SKM-1 treated with dmso at 0.1 percent for 144 hours (cell line): ENCODE data around the gene PKN2.
A peak's percentile ranks its signal among the peaks of the same experiment; 100 is the strongest.

Source experiments
- DNase-seq: peaks from one replicate; lab custom pipeline; 2025; ENCODE audit not compliant: unreplicated experiment; lab: John Stamatoyannopoulos, UW

The PKN2 gene

GRCh38 chr1:88683541-88684481 is at the start of gene PKN2:
Gene PKN2 (plus strand): TSS chr1:88684273. CDS start chr1:88684581, 308 bp downstream.
- peak; percentile 95 for DNase-seq

DNA sequence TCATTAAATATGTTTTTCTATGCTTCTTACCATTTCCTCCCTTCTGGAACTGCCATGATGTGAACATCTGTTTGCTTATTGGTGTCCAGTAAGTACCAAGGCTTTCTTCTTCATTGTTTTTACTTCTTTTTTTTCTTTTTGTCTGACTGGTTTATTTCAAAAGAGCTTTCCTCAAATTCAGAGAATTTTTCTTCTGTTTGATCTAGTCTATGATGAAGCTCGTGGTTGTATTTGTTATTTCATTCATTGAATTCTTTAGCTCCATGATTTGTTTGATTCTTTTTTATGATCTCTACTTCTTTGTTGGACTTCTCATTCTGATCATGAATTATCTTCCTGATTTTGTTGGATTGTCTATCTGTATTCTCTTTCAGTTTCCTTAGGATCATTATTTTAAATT is 49.5 kb upstream of the PKN2 start:
- DNase-seq = no peak

DNA sequence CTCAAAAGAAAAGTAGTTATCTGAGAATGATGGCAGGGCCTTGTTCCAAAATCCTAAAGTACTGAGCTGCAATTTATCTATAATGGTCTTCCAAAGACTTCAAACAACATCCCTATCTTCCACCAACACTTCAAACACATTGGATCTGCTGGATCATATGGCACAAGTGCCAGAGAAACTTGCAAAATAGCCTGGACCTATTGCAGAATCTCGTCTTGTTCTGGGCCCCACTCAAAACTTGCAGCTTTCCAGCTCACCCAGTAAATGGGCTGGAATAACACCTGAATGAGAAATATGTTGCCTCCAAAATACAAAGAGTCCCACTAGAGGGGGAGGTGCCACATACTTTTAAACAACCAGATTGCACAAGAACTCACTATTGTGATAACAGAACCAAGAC is 44.0 kb upstream of the PKN2 start:
- no peak for DNase-seq

- DNase-seq = no peak
Measured at GRCh38 chr1:88645886-88646285, 38.2 kb upstream of the PKN2 start.

GRCh38 chr1:88646476-88647248 is 37.4 kb upstream of the PKN2 start:
- no peak for DNase-seq

GRCh38 chr1:88647249-88647645 is 36.8 kb upstream of the PKN2 start:
- peak; percentile 65 for DNase-seq

DNA sequence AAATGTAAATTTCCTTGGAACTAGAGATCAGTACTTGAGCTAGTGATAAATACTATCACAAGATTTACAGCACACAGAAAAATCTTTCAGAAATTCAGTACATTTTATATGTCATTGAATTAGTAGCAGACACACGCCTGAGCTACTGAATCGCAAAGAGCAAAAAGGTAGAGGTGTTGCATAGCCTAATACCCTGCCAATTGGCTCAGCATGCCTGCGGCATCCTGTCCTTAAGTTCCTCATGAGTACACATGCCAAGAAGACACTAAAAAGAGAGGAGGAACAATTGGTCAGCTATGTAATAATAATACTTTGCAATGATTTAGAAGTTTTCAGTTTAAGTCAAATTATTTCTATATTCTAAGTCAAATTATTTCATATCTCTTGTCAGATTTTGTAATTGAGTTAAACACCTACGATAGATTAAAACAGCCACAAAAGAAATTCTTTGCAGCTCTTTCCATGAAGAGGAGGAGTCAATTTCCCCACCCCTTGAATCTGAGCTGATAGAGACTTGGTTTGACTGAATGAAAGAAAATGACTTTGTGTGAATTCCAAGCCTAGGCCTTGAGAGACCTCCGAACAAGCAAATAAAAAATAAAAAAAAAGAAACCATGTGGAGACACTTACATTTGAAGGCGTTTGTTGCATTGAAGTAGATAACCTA is 36.2 kb upstream of the PKN2 start:
- DNase-seq = no peak

GRCh38 chr1:88648706-88649105 is 35.4 kb upstream of the PKN2 start:
- no peak for DNase-seq

GRCh38 chr1:88649932-88650331 is 34.1 kb upstream of the PKN2 start:
- no peak for DNase-seq

- DNase-seq = no peak
Measured at GRCh38 chr1:88650676-88651418, 33.2 kb upstream of the PKN2 start.

DNA sequence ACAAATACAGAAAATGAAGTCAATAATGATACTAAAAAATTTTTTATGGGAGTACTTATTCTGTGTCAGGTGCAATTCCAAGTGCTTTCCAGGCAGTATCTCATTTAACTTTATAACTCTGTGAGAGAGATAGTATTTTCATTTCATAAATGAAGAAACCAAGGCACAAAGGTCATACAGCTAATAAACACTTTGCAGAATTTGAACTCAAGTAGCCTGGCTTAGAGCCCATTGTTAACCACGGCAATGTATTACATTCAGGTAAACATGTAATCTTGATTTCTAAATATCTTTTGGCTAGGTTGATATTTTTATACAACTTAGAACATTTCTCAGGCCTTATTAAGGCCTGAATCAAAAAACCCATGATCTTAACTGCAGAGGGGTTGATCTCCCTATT is 28.9 kb upstream of the PKN2 start:
- no peak for DNase-seq

GRCh38 chr1:88655685-88656299 is 28.3 kb upstream of the PKN2 start:
- DNase-seq = no peak

- no peak for DNase-seq
Measured at GRCh38 chr1:88658419-88658818, 25.7 kb upstream of the PKN2 start.

DNA sequence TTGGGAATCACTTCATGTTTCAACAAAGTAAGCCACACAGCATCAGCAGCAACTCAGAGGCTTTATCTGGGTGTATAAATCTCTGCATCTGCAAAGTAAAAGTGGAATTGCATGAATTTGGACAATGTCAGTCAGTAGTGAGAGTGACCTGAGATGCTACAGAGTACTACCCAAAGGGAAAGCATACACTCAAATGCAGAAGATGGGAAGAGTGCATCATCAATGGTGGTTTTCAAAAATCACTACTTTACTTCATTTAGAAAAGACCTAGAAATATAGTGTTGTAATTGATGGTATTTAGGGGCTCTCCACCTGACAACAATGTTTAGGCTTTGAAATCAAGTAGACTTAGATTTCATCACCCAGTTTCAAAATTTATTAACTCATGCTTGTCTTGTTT is 24.5 kb upstream of the PKN2 start:
- no peak for DNase-seq

- DNase-seq = no peak
Measured at GRCh38 chr1:88661188-88661587, 22.9 kb upstream of the PKN2 start.

DNA sequence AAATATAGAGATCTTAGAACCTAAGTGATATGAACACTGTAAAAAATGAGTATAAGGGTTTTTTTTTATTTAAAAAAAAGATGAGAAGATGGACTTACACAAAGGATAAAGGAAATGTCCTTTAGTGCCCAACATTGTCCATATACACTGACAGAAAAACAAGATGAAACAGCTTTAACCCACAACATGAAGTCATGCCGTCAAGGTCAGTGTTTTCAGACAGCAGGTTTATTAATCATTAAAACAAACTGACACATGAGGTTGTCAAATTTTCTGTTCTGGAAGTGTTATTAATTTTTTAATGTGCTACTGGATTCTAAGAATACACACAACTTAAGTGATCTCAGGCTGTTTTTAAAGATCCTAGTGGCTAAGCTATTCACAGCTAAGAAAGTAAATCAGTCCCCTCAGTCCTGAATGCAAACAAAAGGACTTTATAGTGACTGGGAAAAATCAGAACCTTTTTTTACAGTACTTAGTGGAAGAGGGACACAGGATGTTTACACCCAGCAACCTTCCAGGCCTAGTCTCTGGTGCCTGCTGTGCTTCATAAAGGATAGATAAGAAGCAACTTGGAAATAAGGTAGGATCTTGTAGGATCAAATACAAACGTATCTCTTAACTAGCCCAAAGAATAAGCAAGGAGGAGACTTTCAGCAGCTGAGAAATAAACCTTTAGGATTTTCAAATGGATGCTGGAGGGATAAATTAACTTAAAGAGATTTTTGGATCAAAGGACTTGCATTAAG is 21.9 kb upstream of the PKN2 start:
- no peak for DNase-seq

DNA sequence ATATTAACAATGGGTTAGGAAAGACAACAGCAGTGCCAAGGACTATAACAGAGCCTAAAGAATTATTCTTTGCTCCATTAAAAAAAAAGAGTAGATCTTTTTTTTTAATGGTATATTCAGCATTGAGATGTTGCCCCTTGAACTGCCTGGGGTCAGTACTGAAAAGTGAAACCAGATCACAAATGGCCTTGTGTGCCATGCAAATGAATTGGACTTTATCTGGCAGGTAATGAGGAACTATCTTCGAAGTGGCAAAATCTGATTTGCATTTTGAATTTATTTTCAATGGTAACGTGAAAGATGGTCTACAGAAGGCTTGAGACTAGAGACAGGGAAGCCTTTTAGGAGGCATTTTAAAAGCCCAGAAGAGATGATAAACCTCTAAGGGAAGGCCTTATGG is 21.4 kb upstream of the PKN2 start:
- no peak for DNase-seq

GRCh38 chr1:88668405-88668804 is 15.7 kb upstream of the PKN2 start:
- no peak for DNase-seq

DNA sequence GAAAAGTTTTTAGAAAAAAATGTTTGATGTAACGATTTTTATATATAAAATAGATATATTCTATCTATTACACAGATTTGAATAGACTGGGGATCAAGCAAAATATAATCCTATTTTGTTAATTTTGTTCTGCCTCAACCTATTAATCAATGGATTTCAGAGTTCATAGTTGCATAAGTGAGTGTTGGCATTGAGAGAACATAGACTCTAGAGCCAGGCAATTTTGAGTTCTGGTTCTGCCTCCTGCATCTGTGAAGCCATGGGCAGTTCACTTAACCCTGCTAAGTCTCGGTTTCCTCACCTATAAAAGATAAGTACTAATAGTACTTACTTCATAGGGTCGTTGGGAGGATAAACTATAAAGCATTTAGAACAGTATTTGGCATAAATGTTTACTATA is 13.6 kb upstream of the PKN2 start:
- DNase-seq = no peak

DNA sequence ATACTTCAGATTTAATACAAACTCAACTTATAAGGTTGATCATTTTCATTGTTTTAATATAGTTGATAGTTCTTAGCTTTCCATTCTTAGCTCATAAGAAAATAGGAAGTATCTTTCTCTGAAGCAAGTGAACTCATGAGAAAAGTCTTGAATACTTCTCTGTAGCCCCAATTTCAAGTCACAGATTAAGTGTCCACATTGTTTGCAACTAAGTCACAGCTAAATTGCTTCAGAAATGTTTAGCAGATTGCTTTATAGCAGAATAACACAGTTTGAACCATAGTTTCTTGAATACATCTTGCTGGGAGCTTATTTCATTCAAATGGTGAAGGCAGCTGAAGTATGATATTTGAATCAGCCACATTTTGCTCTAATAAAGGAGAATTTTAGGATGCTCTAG is 10.6 kb upstream of the PKN2 start:
- no peak for DNase-seq
